Activated CD4-positive, alpha-beta T cell treated with anti-CD3 and anti-CD28 coated beads, Interleukin-2, Interleukin-6, amounts not matched to agents 100 ng/mL and 50 ng/mL, durations not matched to agents 16 hours and 8 hours (primary cell): Measurements from ENCODE around the gene UBR4.

Experiments used
- DNase-seq: peaks from one replicate; pipeline ENCODE4 v3.0.0-alpha.2; 2020

Gene UBR4

GRCh38 chr1:19087737-19088594, 122.1 kb downstream of the UBR4 start:
- DNase-seq = peak; percentile 11

GRCh38 chr1:19087017-19087736, 122.9 kb downstream of the UBR4 start:
- no peak for DNase-seq

DNA sequence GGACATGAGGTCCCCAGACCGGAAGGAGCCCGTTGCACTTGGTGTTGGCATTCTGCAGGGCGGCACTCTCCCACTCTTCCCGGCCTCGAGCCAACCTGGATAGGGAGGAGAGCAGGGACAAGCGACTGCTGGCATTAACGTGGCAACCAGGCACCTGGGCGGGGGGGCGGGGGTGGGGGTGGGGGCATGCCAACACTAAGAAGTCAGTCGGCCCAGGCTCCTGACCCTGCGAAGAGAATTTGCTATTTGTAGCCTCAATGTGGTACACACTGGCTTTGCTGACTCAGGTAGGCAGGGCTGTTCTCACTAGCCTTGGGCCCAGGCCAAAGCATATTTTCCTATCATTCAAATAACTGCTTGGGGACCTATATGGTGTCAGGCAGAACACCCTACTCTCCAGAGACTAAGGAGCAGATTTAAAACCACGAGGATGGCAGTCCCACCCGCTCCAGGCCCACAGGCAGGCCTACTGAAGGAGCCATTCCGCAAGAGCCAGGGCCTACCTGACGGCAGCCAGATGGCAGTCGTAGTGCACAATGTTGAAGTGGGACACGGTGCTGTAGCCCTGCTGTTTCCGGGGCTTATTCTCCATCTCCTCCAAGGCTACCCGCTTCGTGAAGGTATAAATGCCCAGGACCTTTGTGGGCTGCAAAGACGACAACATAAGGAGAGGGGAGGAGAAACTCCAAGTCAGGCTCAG, 123.7 kb downstream of the UBR4 start:
- DNase-seq = no peak

- no peak for DNase-seq
These were observed 125.8 kb downstream of the UBR4 start for GRCh38 chr1:19084206-19084738.

DNA sequence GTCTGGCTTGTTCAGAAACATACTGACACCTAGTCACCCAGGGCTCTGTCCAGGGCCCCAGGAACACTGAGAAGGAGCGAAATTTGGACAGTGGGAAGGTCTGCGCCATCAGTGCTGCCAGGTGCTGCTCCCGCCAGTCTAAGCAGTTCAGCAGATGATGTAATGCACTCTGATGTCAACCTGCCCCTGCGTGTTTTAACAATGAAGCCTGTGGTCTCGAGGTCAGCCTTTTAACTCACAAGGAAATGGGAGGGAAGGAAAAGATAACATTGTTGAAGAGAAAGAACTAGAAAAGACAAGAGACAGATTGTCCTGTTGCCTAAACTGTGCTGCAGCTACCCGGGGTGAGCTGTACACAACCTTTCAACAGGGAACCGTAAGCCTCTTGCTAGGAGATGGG, 127.0 kb downstream of the UBR4 start:
- no peak for DNase-seq

GRCh38 chr1:19081218-19081893, 128.7 kb downstream of the UBR4 start:
- DNase-seq = no peak

DNA sequence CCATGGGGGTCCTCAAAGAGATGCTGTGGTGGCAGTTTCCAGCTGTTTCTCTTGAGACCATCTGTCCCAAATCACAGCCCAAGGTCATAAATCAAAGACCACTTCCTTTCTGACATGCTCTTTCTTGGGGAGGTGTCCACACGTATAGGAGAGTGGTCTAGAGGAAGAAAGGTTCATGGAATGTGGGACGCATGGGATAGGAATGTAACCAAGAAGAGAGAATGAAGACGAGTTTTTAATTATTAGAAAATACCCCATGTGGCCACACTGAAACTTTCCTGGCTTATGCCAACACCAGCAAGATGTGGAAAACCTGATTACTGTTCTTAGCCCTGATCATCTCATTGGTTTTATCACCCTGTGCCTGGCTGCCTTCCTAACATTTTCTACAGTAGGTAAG, 129.3 kb downstream of the UBR4 start:
- DNase-seq = no peak

- no peak for DNase-seq
These were observed 130.3 kb downstream of the UBR4 start for GRCh38 chr1:19079541-19080472.

GRCh38 chr1:19078536-19078935, 131.5 kb downstream of the UBR4 start:
- no peak for DNase-seq

DNA sequence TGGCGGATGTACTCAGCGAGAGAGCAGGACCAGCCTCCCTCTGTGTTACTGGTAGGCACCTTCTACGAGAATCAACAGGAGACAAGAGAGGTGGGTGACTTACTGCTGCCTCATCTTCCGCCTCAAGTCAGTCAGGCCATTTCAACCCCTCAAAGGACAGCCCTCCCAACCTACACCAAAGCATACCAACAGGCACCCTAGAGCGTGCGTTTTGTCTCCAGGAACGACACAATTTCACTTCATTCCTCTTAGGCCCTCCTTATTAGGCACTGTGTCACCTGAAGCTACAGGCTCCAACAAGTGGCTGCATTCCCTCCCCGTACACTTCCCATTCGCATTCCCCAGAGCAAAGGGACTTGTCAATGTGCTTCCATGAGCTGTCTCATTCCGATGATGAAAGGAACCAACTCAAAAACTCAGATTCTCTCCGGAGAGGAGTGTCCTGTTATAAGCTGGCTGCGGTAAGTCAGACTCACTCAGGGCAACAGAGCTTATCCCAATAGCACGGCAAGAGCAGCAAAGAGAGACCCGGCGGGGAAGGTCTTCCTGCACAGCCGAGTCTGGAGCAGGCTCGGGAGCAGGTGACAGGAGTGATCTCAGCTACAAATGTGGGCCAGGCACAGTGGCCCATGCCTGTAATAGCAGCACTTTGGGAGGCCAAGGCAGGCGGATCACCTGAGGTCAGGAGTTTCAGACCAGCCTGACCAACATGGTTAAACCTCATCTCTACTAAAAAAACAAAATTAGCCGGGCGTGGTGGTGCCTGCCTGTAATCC, 133.0 kb downstream of the UBR4 start:
- DNase-seq = no peak

DNA sequence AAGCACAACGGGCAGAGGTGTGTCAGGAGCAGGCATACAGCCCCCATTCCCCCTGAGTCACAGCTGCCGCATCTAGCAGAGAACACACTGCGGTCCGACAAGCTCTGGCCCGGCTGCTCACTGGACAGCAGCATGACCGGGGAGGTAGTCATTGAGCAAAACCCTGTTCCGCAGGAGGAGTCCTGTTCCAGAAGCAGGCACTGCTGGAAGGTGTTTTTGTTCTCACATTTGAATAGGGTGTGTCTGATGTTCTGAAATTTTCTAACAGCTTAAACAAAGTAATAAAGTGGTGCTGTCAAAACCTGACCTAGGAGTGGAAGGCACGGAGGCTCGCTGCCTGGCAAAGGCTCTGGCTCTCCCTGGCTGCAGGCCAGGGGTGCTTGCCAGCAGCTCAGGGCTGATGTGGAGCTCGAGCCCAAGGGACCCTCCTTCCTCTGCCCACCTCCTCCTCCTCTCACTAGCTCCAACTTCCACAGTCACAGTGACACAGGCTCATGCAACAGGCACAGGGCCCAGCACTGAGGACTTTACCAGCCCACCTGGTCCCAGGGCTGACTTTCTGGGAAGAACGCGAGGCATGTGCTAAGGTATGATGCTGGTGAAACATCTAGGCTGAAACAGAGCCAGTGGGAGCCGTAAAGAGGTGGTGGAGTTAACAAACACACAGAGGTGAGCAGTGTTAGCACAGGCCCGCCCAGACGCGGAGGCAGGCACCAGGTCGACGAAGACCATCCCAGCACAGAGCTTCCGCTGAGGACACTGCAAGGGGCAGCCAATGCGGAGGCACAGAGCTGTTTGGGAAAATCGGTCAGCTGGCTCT, 135.0 kb downstream of the UBR4 start:
- no peak for DNase-seq

DNA sequence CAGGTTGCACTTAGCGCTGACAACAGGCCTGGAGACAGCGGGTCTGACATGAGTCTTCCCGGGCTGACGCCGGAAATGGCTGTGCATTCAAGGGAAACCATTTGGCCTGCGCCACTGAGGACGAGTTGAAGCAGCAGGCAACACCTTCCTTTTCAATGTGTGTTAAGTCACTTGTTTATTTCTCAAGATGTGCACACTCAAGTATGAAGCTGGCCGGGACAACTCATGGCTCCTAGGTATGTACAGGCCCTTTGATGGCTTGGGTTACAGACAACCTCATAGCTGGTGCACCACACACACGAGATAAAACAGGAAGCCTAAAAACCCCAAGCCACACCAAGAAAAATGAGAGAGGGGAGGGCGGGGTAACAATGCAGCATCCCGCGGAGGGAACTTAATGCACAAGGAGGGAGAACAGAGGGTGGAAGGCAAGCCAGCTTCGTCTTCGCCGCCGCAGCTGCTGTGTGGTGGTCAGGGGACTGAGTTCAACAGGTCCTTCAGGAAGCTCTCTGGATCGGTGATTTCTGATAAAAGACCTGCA, 135.6 kb downstream of the UBR4 start:
- DNase-seq = peak; percentile 53

DNA sequence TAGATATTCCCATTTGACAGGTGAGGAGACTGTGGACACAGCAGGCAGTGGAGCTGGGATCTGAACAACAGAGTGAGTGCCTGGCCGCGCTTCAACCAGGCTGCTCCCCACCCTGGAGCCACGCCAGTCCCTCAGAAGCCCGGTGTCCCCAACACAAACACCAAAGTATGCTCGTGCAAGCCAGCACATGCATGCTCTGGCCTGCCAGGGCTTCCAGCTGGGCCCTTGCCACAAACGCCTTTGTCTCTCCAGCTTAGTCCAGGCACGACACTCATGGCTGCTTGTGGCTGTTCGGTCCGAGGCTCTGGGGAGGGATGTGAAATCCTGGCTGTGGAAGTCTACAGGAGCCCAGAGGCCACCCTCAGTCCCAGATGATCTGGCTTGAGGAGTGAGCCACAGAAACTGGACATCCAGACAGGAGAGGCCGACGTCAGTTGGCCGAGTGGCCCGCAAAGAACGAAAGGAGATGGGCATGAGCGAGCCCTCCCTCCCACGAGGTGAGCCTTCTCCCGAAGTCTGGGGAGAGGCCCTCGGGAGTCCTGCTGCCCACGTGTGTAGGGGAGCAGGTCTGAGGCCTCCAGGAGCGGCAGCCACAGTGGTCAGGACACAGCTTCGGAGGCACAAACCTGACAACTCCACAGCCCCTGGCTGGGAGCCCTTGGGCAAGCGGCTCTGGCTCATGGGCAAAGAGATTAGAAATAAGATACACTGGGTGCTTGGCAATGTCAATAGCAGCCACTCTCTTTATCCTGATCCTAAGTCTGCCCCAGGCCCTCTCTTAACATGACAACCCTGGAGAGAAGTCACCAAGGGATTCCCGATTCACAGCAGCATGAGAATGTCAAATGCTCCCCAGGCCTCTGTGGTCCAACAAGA, 136.5 kb downstream of the UBR4 start:
- DNase-seq = no peak

GRCh38 chr1:19072285-19072981, 137.6 kb downstream of the UBR4 start:
- no peak for DNase-seq

GRCh38 chr1:19071674-19072281, 138.3 kb downstream of the UBR4 start:
- DNase-seq = no peak

GRCh38 chr1:19070891-19071621, 139.0 kb downstream of the UBR4 start:
- no peak for DNase-seq

- no peak for DNase-seq
These were observed 139.8 kb downstream of the UBR4 start for GRCh38 chr1:19070197-19070651.
